Measurements from ENCODE around the gene CYTIP. TPM values are rescaled to one million over a fixed set of nuclear protein-coding genes. Genes with fewer than 3 reads are reported as not detected.
"Not testable (repeated sequence)": the region's sequence is repeated elsewhere in the genome, so short reads cannot be mapped to it uniquely, and the experiment has no call there.

Gene CYTIP
- total and polyA plus RNA-seq, 12 donors: 0.72 to 6.7 (median 3.2) TPM

DNA sequence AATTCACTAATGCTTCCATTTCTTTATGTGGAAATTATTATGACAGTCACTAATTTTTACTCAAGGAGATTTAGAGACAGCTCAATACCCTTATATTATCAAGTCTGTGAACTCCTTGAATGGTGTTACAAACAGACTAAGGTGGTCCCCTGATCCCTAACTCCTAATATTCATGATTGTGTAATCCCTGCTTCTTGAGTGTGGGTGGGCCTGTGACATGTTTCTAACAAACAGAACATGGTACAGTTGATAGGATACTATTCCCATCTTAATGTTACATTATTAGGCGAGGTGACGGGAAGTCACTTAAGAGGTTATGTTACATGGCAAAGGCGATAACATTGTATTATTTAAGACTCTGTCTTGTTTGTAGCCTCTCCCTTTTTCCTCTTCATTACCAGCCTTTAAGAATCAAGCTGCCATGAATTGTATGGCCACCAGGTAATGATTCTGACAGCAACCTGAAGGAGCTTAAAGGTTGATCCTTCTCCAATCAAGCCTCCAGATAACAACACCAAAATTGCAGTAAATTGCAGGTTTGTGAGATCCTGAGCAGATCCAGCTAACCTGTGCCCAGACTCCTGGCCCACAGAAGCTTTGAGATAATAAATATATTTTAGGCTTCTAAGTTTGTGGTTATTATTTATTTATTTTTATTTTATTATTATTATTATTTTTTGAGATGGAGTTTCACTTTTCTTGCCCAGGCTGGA, 32.1 kb downstream of the CYTIP start:
- Histone ChIP-seq H3K27me3 (no peaks in the 10 kb centered on the region), H3K4me1 (replicated peaks in 1 of 2) (no peaks in the 10 kb centered on the region), H3K9me3 (replicated peaks in 1 of 3) (no peaks in the 10 kb centered on the region), H3K36me3 (replicated peaks in 1 of 2) (no peaks in the 10 kb centered on the region), H3K27ac (no peak overlapping the region), H3K4me3 (no peak overlapping the region)
- DNase-seq: no peak
- intact Hi-C loops (cut with DNase I): no loop called here
- no peak for TF ChIP-seq POLR2A (IDR thresholded peaks at IDR 0.05)
- TF ChIP-seq, protein P1, sequence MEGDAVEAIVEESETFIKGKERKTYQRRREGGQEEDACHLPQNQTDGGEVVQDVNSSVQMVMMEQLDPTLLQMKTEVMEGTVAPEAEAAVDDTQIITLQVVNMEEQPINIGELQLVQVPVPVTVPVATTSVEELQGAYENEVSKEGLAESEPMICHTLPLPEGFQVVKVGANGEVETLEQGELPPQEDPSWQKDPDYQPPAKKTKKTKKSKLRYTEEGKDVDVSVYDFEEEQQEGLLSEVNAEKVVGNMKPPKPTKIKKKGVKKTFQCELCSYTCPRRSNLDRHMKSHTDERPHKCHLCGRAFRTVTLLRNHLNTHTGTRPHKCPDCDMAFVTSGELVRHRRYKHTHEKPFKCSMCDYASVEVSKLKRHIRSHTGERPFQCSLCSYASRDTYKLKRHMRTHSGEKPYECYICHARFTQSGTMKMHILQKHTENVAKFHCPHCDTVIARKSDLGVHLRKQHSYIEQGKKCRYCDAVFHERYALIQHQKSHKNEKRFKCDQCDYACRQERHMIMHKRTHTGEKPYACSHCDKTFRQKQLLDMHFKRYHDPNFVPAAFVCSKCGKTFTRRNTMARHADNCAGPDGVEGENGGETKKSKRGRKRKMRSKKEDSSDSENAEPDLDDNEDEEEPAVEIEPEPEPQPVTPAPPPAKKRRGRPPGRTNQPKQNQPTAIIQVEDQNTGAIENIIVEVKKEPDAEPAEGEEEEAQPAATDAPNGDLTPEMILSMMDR (IDR thresholded peaks at IDR 0.05): no peak
- WGBS, 4 donors: 88 to 97% (median 95%) methylated on average over 3 of the region's 3 CpGs

DNA sequence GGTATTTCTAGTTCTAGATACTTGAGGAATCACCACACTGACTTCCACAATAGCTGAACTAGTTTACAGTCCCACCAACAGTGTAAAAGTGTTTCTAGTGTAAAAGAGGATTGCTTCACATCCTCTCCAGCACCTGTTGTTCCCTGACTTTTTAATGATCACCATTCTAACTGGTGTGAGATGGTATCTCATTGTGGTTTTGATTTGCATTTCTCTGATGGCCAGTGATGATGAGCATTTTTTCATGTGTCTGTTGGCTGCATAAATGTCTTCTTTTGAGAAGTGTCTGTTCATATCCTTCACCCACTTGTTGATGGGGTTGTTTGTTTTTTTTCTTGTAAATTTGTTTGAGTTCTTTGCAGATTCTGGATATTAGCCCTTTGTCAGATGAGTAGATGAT, 38.5 kb downstream of the CYTIP start:
- H3K4me3 ChIP-seq; H3K27me3 ChIP-seq; intact Hi-C loops (cut with DNase I); DNase-seq; H3K27ac ChIP-seq; H3K36me3 ChIP-seq (replicated peaks in 1 of 2); H3K4me1 ChIP-seq (replicated peaks in 1 of 2); H3K9me3 ChIP-seq (replicated peaks in 1 of 3): not testable (repeated sequence)

DNA sequence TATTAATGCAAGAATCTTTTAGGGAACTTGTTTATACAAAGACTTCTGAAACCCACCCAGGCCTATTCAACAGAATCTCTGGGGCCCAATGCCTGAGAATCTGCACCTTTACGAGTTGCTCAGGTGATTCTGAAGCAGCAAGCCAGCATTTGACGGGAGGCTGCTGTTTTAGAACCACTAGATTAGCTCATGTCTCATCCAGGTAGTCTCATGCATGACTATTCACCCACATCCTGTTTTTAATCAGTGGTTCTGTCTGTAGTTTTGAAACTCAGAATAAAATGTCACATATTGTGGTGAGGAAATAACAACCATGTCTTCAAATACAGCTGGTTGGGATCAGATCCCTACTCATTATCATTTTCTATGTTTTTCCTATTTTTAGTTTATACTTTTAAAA, 39.5 kb downstream of the CYTIP start:
- no peaks in the 10 kb centered on the region for H3K9me3 ChIP-seq (replicated peaks in 1 of 3)
- intact Hi-C loops (cut with DNase I): no loop called here
- H3K36me3 ChIP-seq (replicated peaks in 1 of 2): no peaks in the 10 kb centered on the region
- no peak for DNase-seq
- no peak overlapping the region for H3K4me3 ChIP-seq
- 20 to 73% (median 64%) methylated on average over 2 of the region's 2 CpGs for WGBS, 4 donors
- no peaks in the 10 kb centered on the region for H3K4me1 ChIP-seq (replicated peaks in 1 of 2)
- H3K27ac ChIP-seq: no peak overlapping the region
- H3K27me3 ChIP-seq: no peaks in the 10 kb centered on the region
- no peak for TF ChIP-seq POLR2A (IDR thresholded peaks at IDR 0.05)

DNA sequence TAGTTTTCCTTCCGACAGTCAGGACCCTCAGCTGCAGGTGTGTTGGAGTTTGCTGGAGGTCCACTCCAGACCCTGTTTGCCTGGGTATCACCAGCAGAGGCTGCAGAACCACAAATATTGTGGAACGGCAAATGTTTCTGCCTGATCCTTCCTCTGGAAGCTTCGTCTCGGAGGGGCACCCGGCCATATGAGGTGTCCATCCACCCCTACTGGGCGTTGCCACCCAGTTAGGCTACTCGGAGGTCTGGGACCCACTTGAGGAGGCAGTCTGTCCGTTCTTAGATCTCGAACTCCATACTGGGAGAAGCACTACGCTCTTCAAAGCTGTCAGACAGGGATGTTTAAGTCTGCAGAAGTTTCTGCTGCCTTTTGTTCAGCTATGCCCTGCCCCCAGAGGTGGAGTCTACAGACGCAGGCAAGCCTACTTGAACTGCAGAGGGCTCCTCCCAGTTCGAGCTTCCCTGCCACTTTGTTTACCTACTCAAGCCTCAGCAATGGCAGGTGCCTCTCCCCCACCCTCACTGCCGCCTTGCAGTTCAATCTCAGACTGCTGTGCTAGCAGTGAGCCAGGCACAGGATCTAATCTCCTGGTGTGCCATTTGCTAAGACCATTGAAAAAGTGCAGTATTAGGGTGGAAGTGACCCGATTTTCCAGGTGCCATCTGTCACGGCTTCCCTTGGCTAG, 40.9 kb downstream of the CYTIP start:
- H3K36me3 ChIP-seq (replicated peaks in 1 of 2); H3K4me3 ChIP-seq; H3K4me1 ChIP-seq (replicated peaks in 1 of 2); intact Hi-C loops (cut with DNase I); H3K9me3 ChIP-seq (replicated peaks in 1 of 3); H3K27ac ChIP-seq; DNase-seq; H3K27me3 ChIP-seq: not testable (repeated sequence)
- 69 to 82% (median 75%) methylated on average over 12 to 15 of the region's 15 CpGs for WGBS, 4 donors

DNA sequence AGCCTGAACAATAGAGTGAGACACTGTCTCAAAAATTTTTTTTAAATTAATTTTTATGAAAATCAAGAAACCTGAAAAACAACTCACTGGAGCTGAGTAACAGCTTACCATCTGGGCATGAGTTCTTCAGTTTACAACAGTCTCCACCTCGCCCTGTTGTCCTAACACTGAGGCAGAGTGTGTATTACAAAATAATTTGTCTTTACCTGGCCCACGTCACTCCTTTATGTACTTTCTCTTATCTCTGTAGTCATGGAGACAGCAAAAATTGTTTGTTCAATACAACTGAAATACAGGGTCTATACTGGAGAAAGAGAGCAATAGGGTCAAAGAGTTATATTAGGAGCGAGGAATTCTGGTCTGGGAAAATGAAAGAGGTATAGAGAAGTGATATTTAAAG, 48.1 kb downstream of the CYTIP start:
- H3K4me1 ChIP-seq (replicated peaks in 1 of 2): no peaks in the 10 kb centered on the region
- no peaks in the 10 kb centered on the region for H3K36me3 ChIP-seq (replicated peaks in 1 of 2)
- WGBS, 4 donors: 65 to 77% (median 73%) methylated on average over 3 of the region's 3 CpGs
- H3K27me3 ChIP-seq: no peaks in the 10 kb centered on the region
- no peak overlapping the region for H3K27ac ChIP-seq
- DNase-seq: no peak
- no peak overlapping the region for H3K4me3 ChIP-seq
- intact Hi-C loops (cut with DNase I): no loop called here
- H3K9me3 ChIP-seq (replicated peaks in 1 of 3): no peaks in the 10 kb centered on the region
- TF ChIP-seq POLR2A (IDR thresholded peaks at IDR 0.05): no peak
- TF ChIP-seq, protein P1 (IDR thresholded peaks at IDR 0.05): no peak

DNA sequence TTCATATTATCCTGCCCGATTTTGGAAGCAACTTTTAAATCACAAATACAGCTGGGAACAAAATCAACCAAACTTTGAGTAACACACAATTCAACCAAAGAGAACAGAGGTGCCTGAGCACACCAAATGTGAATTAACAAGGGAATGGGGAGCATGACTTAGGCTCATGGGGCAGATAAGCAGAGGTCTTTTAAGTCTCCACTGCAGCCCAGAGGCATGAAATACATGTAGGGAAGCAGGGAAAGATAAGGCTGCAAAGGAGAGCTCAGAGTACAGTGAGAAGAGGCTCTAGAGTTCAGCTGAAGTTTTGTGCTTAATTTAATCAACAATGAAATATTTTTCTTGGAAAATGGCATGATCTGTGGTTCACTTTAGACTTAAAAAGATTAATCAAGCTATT, 49.0 kb downstream of the CYTIP start:
- TF ChIP-seq, protein P1 (IDR thresholded peaks at IDR 0.05): no peak
- no peak for TF ChIP-seq POLR2A (IDR thresholded peaks at IDR 0.05)

More for the DNA sequence above, 49.0 kb downstream of the CYTIP start:
- Histone ChIP-seq H3K27me3 (no peaks in the 10 kb centered on the region), H3K9me3 (replicated peaks in 1 of 3) (no peaks in the 10 kb centered on the region), H3K4me3 (no peak overlapping the region), H3K27ac (no peak overlapping the region), H3K4me1 (replicated peaks in 1 of 2) (no peaks in the 10 kb centered on the region), H3K36me3 (replicated peaks in 1 of 2) (no peaks in the 10 kb centered on the region)
- intact Hi-C loops (cut with DNase I): no loop called here
- WGBS, 4 donors: 43 to 66% (median 48%) methylated on average over 1 of the region's 1 CpG
- no peak for DNase-seq

Data from adrenal gland (tissue), 12 donors.